ENCODE data around the gene APOL6. TPM values are rescaled to one million over a fixed set of nuclear protein-coding genes. Genes with fewer than 3 reads are reported as not detected.

The APOL6 gene
- total RNA-seq, 2 donors from 2014 or later, result 6.0 to 7.9 TPM

DNA sequence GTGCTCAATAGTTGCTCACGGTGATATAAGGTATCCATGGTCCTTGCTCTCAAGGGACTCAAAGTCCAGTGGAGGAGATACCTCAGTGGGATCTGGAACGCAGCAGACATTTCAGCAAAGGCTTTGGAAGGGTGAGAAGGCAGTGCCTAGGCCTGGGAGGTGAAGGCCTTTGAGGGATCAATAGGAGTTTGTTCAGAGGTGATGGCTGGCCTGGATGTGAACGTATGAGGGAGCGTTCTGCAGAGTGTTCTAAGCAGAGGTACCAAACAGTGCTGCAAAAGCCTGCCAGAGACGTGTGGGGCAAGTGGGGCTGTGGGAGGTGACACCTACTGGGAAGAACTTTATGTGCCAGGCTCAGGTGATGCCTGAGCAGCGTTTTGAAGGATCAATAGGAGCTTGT lies 23.7 kb upstream of the APOL6 start:
- intact Hi-C loops (cut with DNase I), result loop anchor here (10.0 kb wide), 1 partner anchor 500 kb away; no protein-coding TSS in a partner anchor
- Histone ChIP-seq H3K27me3 (no peaks in the 10 kb centered on the region), H3K9me3 (no peaks in the 10 kb centered on the region), H3K27ac (no peak overlapping the region), H3K4me1 (peaks cover 22% of the 10 kb centered on the region), H3K4me3 (no peak overlapping the region), H3K36me3 (replicated peaks in 1 of 2; ENCODE audit: insufficient read depth in 1 of 2, low read depth in 2 of 2) (no peaks in the 10 kb centered on the region)
- DNase-seq, result no peak
- TF ChIP-seq, protein P1, sequence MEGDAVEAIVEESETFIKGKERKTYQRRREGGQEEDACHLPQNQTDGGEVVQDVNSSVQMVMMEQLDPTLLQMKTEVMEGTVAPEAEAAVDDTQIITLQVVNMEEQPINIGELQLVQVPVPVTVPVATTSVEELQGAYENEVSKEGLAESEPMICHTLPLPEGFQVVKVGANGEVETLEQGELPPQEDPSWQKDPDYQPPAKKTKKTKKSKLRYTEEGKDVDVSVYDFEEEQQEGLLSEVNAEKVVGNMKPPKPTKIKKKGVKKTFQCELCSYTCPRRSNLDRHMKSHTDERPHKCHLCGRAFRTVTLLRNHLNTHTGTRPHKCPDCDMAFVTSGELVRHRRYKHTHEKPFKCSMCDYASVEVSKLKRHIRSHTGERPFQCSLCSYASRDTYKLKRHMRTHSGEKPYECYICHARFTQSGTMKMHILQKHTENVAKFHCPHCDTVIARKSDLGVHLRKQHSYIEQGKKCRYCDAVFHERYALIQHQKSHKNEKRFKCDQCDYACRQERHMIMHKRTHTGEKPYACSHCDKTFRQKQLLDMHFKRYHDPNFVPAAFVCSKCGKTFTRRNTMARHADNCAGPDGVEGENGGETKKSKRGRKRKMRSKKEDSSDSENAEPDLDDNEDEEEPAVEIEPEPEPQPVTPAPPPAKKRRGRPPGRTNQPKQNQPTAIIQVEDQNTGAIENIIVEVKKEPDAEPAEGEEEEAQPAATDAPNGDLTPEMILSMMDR (IDR thresholded peaks at IDR 0.05), result no peak
- TF ChIP-seq POLR2A (IDR thresholded peaks at IDR 0.05), result no peak
- ATAC-seq, result no peak
- WGBS, 2 donors, result 82 to 83% methylated on average over 6 of the region's 6 CpGs

DNA sequence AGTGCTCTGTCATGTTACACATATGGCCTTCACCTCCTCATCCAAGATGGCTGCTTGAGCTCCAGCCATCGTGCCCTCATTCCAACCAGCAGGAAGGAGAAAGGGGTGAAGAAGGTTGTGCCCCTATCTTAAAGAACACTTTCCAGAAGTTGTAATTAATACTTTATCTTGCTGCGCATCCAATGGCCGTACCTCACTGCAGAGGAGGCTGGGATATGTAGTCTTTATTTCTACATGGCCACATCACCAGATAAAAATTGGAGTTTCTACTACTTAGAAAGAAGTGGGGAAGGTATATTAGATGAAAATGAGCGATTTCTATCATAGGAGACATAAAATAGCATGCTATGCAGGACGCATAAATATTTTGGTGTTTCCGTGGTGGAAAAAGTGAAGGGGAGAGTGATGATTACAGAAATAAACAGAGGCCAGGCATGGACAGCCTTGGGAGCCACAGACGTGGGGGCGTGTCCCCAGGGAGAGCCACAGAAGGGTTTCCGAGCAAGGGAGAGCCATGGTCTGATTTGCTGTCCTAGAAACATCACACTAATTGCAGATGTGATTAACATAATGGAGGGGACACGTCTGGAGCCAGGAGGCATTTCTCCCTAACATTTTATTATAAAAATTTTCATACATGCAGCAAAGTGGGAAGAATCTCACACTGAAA lies 22.3 kb upstream of the APOL6 start:
- Histone ChIP-seq H3K4me1 (peaks cover 26% of the 10 kb centered on the region), H3K4me3 (no peak overlapping the region), H3K36me3 (replicated peaks in 1 of 2; ENCODE audit: insufficient read depth in 1 of 2, low read depth in 2 of 2) (no peaks in the 10 kb centered on the region), H3K27ac (no peak overlapping the region), H3K27me3 (no peaks in the 10 kb centered on the region), H3K9me3 (no peaks in the 10 kb centered on the region)
- intact Hi-C loops (cut with DNase I), result loop anchor here (10.0 kb wide), 1 partner anchor 499 kb away; no protein-coding TSS in a partner anchor
- ATAC-seq (no peak), DNase-seq (no peak)
- WGBS, 2 donors, result 61 to 62% methylated on average over 10 of the region's 10 CpGs
- TF ChIP-seq POLR2A (IDR thresholded peaks at IDR 0.05), result no peak
- TF ChIP-seq, protein P1 (IDR thresholded peaks at IDR 0.05), result no peak

DNA sequence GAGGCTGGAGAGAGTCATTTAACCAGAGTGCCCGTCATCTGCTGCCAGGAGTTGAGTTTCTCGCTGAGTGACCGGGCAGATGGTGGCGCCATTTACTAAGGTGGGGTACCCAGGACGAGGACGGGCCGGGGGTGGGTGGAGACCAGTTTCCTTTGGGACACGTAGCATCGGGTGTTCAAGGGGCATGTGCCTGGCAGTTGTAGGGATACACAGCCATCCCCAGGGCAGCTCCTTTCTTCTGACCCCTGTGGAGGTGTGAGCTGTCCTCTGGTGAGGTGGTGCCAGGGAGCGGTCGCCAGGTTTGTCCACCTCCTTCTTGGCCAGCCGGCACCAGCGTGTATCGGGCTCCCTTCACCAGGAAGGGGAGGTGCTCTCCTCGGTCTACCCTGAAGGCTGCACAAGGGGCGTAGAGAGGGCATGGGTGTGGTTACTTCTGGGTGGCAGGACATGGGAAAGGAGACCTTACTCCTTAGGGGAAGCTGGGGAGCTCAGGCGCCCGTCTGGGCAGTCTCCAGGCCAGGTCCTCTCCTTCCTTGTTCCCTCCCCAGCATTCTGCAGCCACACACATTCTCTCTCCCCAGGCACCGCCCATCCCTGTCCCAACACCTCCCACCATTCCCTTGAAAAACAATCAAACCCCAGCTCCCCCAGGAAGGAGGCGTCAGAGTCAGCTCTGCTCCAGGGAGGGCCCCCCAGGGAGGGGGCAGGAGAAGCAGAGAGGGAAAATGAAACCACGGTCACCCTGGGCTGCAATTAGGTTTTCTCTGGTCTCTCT lies 20.8 kb upstream of the APOL6 start:
- intact Hi-C loops (cut with DNase I), result loop anchor here (10.0 kb wide), 1 partner anchor 497 kb away; no protein-coding TSS in a partner anchor
- H3K4me3 ChIP-seq, result peak overlapping the region; percentile 16 to 31
- H3K4me1 ChIP-seq, result peaks cover 23% of the 10 kb centered on the region
- TF ChIP-seq, protein P1 (IDR thresholded peaks at IDR 0.05), result peak; percentile 24 to 78 (median 49)
- peak; percentile 71 to 97 (median 92) for TF ChIP-seq POLR2A (IDR thresholded peaks at IDR 0.05)
- WGBS, 2 donors, result 0 to 1% methylated on average over 3 to 21 of the region's 21 CpGs
- no peaks in the 10 kb centered on the region for H3K36me3 ChIP-seq (replicated peaks in 1 of 2; ENCODE audit: insufficient read depth in 1 of 2, low read depth in 2 of 2)
- no peaks in the 10 kb centered on the region for H3K9me3 ChIP-seq
- H3K27ac ChIP-seq, result peak overlapping the region; percentile 84 to 99 (median 95)
- peak; percentile 87 to 91 (median 88) for DNase-seq
- no peaks in the 10 kb centered on the region for H3K27me3 ChIP-seq
- peak; percentile 88 for ATAC-seq

DNA sequence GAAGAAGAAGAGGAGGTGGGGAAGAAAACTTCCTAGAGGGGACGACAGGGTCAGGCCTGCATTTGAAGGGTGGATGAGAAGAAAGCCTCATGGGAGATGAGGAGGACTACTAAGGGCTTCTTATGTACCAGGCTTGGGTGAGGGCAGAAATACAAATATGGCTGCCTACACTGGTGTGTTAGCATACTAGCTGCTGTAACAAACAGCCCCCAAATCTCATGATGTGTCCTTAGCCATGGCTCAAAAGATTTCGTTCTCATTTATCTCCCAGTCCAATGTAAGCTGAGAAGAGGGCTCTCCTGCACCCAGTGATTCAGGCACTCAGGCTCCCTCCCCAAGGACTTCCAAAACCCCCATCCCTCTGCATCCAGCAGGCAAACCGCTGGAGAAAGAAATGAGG lies 19.5 kb upstream of the APOL6 start:
- H3K9me3 ChIP-seq, result no peaks in the 10 kb centered on the region
- TF ChIP-seq, protein P1 (IDR thresholded peaks at IDR 0.05), result no peak
- TF ChIP-seq POLR2A (IDR thresholded peaks at IDR 0.05), result no peak
- H3K27me3 ChIP-seq, result no peaks in the 10 kb centered on the region
- intact Hi-C loops (cut with DNase I), result loop anchor here (10.0 kb wide), 1 partner anchor 496 kb away; no protein-coding TSS in a partner anchor
- ATAC-seq (no peak), DNase-seq (no peak)
- no peaks in the 10 kb centered on the region for H3K36me3 ChIP-seq (replicated peaks in 1 of 2; ENCODE audit: insufficient read depth in 1 of 2, low read depth in 2 of 2)
- H3K4me1 ChIP-seq, result peaks cover 13% of the 10 kb centered on the region
- no peak overlapping the region for H3K4me3 ChIP-seq
- peak overlapping the region in 2 of 4 donors; percentile 55 to 66 for H3K27ac ChIP-seq
- 68 to 80% methylated on average over 3 of the region's 3 CpGs for WGBS, 2 donors

All from body of pancreas (tissue), 4 donors.